CD4-positive, alpha-beta T cell treated with Interleukin-2 at 100 ng/mL for 4 hours (primary cell): ENCODE data around the gene PSMB10.
"Not testable (repeated sequence)": the region's sequence is repeated elsewhere in the genome, so short reads cannot be mapped to it uniquely, and the experiment has no call there.

Source experiments
- DNase-seq: peaks from one replicate; pipeline ENCODE4 v3.0.0-alpha.2; 2020; ENCODE audit warnings: low spot score

The PSMB10 gene

GRCh38 chr16:67924140-67924906 lies 12.3 kb downstream of the PSMB10 start:
- no peak for DNase-seq

DNA sequence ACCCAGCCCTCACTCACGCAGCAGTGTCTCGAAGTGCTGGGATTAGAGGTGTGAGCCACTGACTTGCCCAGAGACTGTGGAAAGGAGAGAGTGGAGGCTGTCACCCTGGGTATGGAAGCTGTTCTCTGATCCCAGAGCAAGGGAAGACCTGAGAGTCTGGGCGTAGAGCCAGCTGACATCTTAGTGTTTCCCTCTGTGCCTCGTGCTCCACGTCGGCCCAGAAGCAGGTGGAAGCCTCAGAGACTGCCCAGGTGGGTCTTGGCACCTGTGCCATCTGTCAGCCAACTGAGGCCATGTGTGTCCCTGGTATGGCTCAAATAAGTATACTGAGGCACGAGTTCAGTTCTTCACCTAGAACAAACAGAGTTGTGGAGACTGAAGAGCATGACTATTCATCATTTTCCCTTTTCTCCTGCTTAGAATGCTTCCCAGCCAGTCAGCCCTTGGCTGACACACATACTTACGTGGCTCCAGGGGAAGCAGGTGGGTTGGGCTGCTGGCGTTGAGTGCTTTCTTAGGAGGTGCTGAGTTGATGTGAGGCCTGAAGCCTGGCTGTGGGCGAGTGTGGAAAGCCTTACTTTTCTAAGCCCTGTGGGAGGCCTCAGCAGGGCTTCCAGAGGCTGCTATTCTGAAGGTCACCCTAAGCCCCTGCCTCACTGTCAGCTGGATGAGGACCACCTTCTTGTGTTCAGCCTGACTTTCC lies 13.1 kb downstream of the PSMB10 start:
- no peak for DNase-seq

- no peak for DNase-seq
Observed at GRCh38 chr16:67922740-67923139, 13.9 kb downstream of the PSMB10 start.

DNA sequence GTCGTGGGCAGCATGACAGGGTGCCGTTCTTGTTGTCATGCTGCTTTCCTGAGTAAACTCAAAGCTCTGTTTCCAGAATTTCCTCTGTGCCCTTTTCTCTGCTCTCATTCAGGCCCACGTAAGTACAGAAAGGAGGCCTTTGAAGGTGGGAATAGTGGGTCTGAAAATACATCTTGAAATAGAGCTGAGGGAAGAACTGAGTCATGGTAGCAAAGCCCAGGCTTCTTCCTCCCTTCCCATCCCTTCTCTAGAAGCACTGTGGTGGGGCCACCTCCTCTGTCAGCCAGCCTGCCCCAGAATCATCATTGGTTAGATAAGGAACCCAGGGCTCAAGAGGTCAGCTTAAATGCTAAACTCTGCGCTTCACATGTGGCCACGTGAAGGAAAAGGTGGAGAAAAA lies 14.4 kb downstream of the PSMB10 start:
- no peak for DNase-seq

- no peak for DNase-seq
Observed at GRCh38 chr16:67919622-67920221, 16.9 kb downstream of the PSMB10 start.

GRCh38 chr16:67917852-67918236 lies 18.8 kb downstream of the PSMB10 start:
- DNase-seq = peak; percentile 64

DNA sequence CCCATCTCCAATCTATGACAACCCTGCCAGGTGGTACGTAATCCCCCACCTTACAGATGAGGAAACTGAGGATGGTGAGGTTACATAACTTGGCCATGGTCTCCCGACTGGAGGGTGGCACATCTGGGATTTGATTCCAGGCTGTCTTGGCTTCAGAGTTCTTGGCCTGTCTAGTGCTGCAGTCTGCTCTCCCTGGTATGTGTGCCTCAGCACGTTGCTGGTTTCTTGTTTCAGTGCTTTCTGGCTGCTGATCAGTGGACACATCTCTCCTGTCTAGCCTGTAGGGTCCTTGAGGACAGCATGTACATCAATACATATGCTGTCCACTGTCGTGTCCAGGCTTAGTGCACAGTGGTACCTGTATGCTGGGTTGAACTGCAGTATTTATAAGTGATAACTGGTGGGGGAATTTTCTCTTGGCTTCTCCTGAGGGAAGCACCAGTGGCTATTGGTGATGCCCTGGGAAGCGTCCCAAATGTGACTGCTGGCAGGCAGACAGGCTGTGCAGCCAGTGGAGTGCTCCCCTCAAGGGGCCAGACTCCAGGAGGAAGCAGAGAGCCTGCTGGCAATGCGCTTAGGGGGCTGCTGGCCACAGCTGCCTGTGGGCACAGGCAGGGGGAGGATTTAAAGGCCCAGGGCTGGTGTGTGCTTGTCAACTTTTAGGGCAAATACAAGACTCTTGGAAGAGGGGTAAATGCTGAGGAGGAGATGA lies 19.4 kb downstream of the PSMB10 start:
- no peak for DNase-seq

DNA sequence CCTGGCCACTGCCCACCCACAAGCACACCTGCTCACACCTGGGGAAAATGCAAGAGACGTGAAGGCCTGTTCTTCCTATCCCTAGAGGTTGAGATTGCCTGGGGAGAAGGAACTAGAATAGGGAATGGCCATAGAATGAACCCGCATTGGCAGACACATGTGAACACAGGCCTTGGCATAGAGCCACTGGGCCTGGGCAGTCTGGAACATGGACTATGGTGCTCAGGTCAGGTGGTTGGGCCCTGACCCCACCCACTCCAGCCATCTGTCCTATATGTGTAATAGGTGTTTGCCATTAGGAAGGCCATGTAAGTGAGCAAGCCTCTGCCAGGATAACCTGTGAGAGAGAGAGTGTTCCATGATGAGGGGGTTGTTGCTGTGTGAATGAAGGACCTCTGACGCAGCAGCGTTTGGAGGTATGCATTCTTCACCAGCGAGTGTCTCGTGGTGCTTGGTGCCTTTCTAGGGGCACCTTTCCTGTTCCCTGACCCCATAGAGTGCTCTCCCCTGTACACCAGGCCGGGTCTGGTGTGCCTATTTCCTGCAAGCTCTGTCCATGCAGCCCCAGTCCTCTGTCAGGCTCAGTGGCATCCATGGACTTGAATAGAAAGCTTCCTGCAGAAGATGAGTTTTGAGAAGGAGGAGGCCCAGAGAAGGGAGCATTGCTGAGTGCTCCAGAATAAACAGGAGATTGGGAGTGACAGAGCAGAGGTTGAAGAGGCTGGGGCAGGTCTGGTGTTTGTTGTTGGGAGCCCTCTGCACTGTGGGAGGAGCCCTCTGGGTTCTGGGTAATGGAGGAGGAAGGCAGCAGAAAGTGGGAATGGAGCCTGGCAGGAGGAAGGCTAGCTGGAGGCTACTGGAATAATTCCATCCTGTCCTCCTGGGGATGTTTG lies 20.6 kb downstream of the PSMB10 start:
- no peak for DNase-seq

DNA sequence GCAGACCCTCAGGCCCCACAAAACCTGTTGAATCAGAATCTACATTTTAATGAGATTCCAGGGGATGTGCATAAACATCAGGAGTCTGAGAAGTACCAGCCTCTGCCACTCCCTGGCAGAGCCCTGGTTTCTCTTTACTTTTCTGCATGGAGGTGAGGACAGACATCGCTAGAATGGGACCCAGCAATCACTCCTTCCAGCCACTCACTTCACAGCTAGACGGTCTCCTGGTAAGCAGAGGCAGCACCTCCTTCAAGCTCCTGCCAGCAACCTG lies 21.2 kb downstream of the PSMB10 start:
- not testable (repeated sequence) for DNase-seq

DNA sequence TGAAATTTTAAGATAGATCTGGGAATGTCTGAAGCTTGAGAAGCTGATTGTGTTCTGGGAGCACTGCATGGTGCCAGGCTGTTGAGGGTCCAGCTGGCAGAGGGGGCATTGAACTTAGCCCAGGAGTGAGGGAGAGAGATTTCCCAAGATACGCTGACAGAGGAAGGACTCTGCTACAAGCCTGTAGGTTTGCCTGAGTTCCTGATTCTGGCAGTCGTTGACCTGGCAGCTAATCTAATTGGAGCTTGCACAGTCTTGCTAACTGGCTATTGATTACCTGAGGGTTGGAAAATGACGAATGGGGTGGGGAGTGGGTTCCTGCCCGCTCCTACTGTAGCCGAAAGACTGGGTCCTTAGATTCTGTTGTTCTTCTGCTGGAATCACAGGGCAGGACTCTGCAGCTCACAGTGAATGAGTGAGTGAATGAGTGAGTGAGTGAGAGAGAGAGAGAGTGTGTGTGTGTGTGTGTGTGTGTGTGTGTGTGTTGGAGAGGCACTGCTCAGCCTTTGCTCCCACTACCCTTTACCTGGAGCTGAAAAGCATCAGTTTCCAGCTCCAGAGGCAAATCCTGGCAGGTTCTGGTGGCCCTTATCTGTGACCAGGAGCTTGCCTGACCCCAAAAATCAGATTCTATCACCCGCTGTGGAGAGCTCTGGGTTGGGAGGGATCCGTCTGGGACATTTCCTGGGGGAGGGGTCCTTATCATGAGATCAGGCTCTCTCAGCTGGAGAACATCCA lies 21.7 kb downstream of the PSMB10 start:
- no peak for DNase-seq

- DNase-seq = no peak
Observed at GRCh38 chr16:67910158-67910557, 26.5 kb downstream of the PSMB10 start.

DNA sequence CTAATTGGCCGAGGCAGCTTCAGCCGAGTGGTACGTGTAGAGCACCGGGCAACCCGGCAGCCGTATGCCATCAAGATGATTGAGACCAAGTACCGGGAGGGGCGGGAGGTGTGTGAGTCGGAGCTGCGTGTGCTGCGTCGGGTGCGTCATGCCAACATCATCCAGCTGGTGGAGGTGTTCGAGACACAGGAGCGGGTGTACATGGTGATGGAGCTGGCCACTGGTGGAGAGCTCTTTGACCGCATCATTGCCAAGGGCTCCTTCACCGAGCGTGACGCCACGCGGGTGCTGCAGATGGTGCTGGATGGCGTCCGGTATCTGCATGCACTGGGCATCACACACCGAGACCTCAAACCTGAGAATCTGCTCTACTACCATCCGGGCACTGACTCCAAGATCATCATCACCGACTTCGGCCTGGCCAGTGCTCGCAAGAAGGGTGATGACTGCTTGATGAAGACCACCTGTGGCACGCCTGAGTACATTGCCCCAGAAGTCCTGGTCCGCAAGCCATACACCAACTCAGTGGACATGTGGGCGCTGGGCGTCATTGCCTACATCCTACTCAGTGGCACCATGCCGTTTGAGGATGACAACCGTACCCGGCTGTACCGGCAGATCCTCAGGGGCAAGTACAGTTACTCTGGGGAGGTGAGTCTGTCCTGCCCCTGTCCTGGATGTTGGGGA lies 27.5 kb downstream of the PSMB10 start:
- no peak for DNase-seq

DNA sequence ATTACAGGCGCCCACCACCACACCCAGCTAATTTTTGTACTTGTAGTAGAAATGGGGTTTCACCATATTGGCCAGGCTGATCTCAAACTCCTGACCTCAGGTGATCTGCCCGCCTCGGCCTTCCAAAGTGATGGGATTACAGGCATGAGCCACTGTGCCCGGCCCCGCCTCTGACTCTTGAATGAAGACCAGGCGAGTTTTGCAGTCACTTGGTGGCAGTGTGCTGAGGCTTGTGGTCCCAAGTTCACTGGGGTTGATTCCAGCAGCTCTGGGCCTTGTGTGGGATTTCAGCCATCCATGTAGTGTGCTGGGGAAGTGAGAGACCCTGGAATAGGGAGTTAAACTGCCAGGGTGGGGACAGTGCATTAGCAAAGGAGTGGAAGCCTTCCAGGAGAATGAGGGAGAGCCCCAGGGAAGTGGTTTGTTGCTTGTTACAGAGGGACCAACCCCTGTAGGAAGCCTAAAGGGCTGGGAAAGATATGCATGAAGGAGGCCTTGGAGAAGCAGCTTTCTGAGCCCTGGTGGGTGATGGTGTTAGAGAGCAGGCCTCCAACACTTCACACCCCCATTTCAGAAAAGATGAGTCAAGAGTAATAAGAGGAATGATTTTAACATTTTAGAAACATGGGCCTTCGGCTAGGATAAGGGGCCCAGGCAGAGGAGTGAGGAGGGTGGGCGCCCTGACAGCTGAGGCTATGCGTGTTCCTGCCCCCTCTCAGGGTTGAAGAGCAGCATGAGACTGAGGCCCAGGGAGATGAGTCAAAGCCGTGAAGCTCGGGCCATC lies 29.1 kb downstream of the PSMB10 start:
- DNase-seq = no peak

DNA sequence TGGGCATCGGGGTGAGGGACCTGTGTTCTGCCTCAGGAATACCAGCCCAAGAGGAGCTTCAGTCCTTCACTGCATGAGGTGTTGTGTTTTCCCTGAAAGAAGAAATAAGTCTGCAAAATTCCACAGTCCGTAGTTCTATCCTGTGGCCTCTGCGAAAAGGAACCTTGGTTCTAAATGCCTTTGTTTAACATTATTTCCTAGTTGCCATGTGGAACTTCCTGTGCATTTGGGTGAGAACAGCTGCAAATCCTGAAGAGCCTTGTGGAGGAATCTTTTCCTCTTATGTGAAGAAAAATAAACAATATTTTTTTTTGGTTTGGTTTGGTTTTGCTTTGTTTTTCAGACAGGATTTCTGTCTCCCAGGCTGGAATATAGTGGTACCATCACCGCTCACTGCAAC lies 33.8 kb downstream of the PSMB10 start:
- DNase-seq = no peak

- DNase-seq = no peak
Observed at GRCh38 chr16:67901734-67902133, 34.9 kb downstream of the PSMB10 start.

- no peak for DNase-seq
Observed at GRCh38 chr16:67897231-67897630, 39.4 kb downstream of the PSMB10 start.

DNA sequence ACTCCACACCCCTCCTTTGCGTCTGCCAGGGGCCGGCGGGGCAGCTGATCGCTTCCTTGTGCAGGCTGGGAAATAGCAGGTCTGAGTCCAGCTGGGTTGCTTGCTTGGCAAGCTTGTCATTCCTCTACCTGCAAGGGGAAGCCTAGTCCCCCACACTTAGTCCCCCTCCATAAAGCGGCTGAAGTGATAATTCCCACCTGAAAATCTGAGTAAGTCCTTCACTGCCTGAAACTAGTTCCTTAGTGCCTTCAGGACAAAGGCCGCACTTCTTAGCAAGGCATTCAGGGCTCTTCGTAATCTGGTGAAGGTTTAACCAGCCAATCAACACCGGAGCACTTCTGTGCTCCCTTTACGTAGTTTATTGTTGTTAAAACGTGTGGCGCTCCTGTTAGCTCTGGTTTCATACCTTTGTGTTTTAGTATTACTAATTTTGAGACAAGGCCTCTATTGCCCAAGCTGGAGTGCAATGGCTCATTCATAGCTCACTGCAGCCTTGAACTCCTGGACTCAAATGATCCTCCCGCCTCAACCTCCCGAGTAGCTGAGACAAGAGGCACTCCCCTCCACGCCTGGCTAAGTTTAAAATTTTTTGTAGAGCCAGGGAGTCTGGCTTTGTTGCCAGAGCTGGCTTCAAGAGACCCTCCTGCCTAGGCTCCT lies 42.8 kb downstream of the PSMB10 start:
- DNase-seq = no peak

DNA sequence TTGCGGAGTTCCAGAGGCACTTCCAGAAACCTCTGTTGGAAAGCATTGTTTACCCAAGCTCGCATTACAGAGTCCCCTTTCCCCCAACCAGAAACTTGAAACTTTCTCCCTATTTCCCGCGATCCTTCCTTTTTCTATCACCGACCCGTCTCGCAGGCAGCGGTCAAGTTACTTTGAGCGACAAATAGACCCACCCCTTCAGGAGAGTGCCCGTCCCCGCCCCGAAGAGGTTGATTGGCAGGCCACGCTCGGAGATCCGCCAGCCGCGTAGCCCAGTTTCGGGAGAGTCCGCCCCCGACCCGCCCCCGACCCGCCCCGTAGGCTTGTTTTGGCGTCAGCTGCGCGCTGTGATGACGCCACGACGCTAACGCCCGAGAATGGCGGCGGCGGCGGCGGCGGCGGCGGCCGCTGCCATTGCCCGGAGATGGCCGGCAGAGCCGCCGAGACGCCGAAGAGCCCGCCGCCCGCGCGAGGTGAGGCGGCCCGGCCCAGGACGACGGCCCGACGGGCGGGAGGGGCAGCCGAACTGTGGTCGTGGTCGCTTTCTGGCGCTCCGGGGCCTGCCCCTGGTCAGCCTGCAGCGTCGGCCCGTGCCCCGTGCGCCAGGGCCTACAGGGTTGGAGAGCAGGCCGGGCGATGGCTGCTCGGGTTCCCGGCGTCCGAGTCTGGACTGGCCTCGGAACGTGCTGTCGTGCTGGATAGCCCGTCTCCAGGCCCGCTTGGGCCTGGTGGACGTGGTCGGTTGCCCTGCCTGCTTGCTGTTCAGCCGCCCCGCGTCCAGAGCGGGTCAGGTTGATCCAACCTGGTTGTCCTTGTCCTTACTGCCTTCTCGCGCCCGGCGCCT lies 43.5 kb downstream of the PSMB10 start, which contains the start of gene PSKH1:
PSKH1 (plus strand) TSS at position 356 of the 844 bp plus-strand sequence. CDS start 15,496 bp downstream, outside the sequence.
- peak; percentile 92 for DNase-seq
